GM23338 (cell line): ENCODE measurements around the gene LZTS3. TPM values are rescaled to one million over a fixed set of nuclear protein-coding genes. Genes with fewer than 3 reads are reported as not detected.
"Not testable (repeated sequence)": the region's sequence is repeated elsewhere in the genome, so short reads cannot be mapped to it uniquely, and the experiment has no call there.

ENCODE experiments used
- ATAC-seq: fragments of 200-7000 bp; cut with Tn5 transposase; 3 replicates; pipeline ENCODE4 v1.9.1; 2020
- DNase-seq: peaks from one replicate; pipeline ENCODE4 v3.0.0-alpha.2; 2015; ENCODE audit warnings: low spot score
- H2AFZ ChIP-seq: fragments of 200-600 bp; sonication (generic); 2 replicates; pipeline ENCODE4 v1.8.0; 2016; ENCODE audit warnings: antibody characterized with exemption, mild to moderate bottlenecking, moderate library complexity
- H3F3A ChIP-seq: fragments of 200-600 bp; sonication (generic); replicated peaks from 2 replicates; pipeline ENCODE4 v1.8.0; 2017; ENCODE audit warnings: antibody characterized with exemption, mixed run types, low read depth
- H3K27ac ChIP-seq: fragments of 200-600 bp; sonication (generic); 2 replicates; pipeline ENCODE4 v1.6.1; 2016; ENCODE audit warnings: low read depth
- H3K27me3 ChIP-seq: fragments of 200-600 bp; sonication (generic); 2 replicates; pipeline ENCODE4 v1.8.0; 2016; ENCODE audit warnings: mild to moderate bottlenecking, mixed run types, moderate library complexity; ENCODE audit not compliant: insufficient read depth
- H3K36me3 ChIP-seq: fragments of 200-600 bp; sonication (generic); 2 replicates; pipeline ENCODE4 v1.8.0; 2016; ENCODE audit warnings: mild to moderate bottlenecking; ENCODE audit not compliant: insufficient read depth
- H3K4me1 ChIP-seq: fragments of 200-600 bp; sonication (generic); 2 replicates; pipeline ENCODE4 v1.8.0; 2016; ENCODE audit warnings: mild to moderate bottlenecking, moderate library complexity; ENCODE audit not compliant: insufficient read depth
- H3K4me2 ChIP-seq: fragments of 200-600 bp; sonication (generic); 2 replicates; pipeline ENCODE4 v1.7.1; 2017; ENCODE audit warnings: mixed run types
- H3K4me3 ChIP-seq: fragments of 200-600 bp; sonication (generic); 2 replicates; pipeline ENCODE4 v1.6.1; 2016; ENCODE audit warnings: mixed run types
- H3K79me2 ChIP-seq: fragments of 200-600 bp; sonication (generic); replicated peaks from 2 replicates; pipeline ENCODE4 v1.8.0; 2017; ENCODE audit warnings: mild to moderate bottlenecking; ENCODE audit not compliant: insufficient read depth
- H3K9me2 ChIP-seq: fragments of 200-600 bp; sonication (generic); 2 replicates; pipeline ENCODE4 v1.8.0; 2017; ENCODE audit not compliant: insufficient read depth
- H4K20me1 ChIP-seq: fragments of 200-600 bp; sonication (generic); replicated peaks from 2 replicates; pipeline ENCODE4 v1.8.0; 2017; ENCODE audit warnings: mild to moderate bottlenecking; ENCODE audit not compliant: insufficient read depth
- H3K27ac Mint-ChIP-seq: 2 replicates; pipeline ENCODE4 v1.8.0; 2020; ENCODE audit warnings: inconsistent platforms, mild to moderate bottlenecking, moderate library complexity, mixed read lengths
- H3K27me3 Mint-ChIP-seq: 3 replicates; pipeline ENCODE4 v1.8.0; 2022; ENCODE audit warnings: low read depth, mild to moderate bottlenecking, moderate library complexity, mixed read lengths, inconsistent platforms; ENCODE audit not compliant: insufficient read depth, poor library complexity
- H3K36me3 Mint-ChIP-seq: 3 replicates; pipeline ENCODE4 v1.8.0; 2021; ENCODE audit warnings: low read depth, mild to moderate bottlenecking, inconsistent platforms, moderate library complexity, mixed read lengths
- H3K4me1 Mint-ChIP-seq: 3 replicates; pipeline ENCODE4 v1.8.0; 2020; ENCODE audit warnings: mild to moderate bottlenecking, inconsistent platforms, mixed read lengths
- H3K4me3 Mint-ChIP-seq: 3 replicates; pipeline ENCODE4 v1.8.0; 2021; ENCODE audit warnings: moderate library complexity, mild to moderate bottlenecking, inconsistent platforms, mixed read lengths
- H3K9me3 Mint-ChIP-seq: 3 replicates; pipeline ENCODE4 v1.8.0; 2020; ENCODE audit warnings: moderate library complexity, mild to moderate bottlenecking, inconsistent platforms, mixed read lengths
- CREB1 ChIP-seq: fragments of 250-450 bp; sonication (Bioruptor Pico); IDR thresholded peaks from 2 replicates; pipeline ENCODE4 v1.5.0; 2020; ENCODE audit warnings: low read depth, mild to moderate bottlenecking, moderate library complexity
- JUNB ChIP-seq: IDR thresholded peaks from one replicate; pipeline ENCODE4 v1.6.1; 2016; ENCODE audit warnings: antibody characterized with exemption; ENCODE audit not compliant: unreplicated experiment
- NANOG ChIP-seq: IDR thresholded peaks from 2 replicates; pipeline ENCODE4 v1.6.1; 2016; ENCODE audit warnings: antibody characterized with exemption, borderline replicate concordance
- ZNF331 ChIP-seq: fragments of 250-450 bp; sonication (Bioruptor Pico); IDR thresholded peaks from 2 replicates; pipeline ENCODE4 v1.5.0; 2020; ENCODE audit warnings: low read depth, mild to moderate bottlenecking, moderate library complexity
- polyA plus RNA-seq: library from polyadenylated mRNA; unstranded; fragments of >200 nt; fragmentation: Nextera tagmentation; extraction: Ambion mirVana; gene quantifications from 2 replicates; pipeline ENCODE4 v1.2.1, GENCODE V29; 2016
- total RNA-seq: library from RNA; depleted of rRNA; stranded (reverse); fragments of >200 nt; shearing (Covaris generic); gene quantifications from 2 replicates; pipeline ENCODE4 v1.2.3, GENCODE V29; 2014
- TF ChIP-seq, protein P1 (sequence below): fragments of 250-450 bp; sonication (Bioruptor Pico); IDR thresholded peaks from 2 replicates; pipeline ENCODE4 v1.5.0; 2020; ENCODE audit warnings: mild to moderate bottlenecking, moderate library complexity
- TF ChIP-seq, protein P2 (sequence below): IDR thresholded peaks from 2 replicates; pipeline ENCODE4 v1.6.1; 2016; ENCODE audit warnings: antibody characterized with exemption
- TF ChIP-seq, protein P3 (sequence below): IDR thresholded peaks from one replicate; pipeline ENCODE4 v1.6.1; 2018; ENCODE audit warnings: antibody characterized with exemption; ENCODE audit not compliant: unreplicated experiment

Gene LZTS3
- total and polyA plus RNA-seq, 2 experiments from 2014 or later, result 9.7 to 40.7 TPM

DNA sequence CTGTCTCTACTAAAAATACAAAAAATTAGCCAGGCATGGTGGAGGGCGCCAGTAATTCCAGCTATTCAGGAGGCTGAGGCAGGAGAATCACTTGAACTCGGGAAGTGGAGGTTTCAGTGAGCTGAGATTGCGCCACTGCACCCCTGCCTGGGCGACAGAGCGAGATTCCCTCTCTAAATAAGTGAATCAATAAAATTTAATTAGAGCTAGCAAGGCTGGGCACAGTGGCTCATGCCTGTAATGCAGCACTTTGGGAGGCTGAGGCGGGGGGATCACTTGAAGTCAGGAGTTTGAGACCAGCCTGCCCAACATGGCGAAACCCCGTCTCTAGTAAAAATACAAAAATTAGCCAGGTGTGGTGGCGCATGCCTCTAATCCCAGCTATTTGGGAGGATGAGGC, 14.5 kb upstream of the LZTS3 start:
- H3K27me3 ChIP-seq, H3K27ac Mint-ChIP-seq, H3K4me3 ChIP-seq, H3K4me1 ChIP-seq, H3K79me2 ChIP-seq, DNase-seq, H3K4me3 Mint-ChIP-seq, H3K27ac ChIP-seq, H3K4me2 ChIP-seq, H3F3A ChIP-seq, H3K9me3 Mint-ChIP-seq, H3K36me3 ChIP-seq, H3K9me2 ChIP-seq, ATAC-seq, H2AFZ ChIP-seq, H4K20me1 ChIP-seq: not testable (repeated sequence)
- Mint-ChIP-seq H3K36me3 (peaks cover 39% of the 10 kb centered on the region), H3K4me1 (peaks cover 11% of the 10 kb centered on the region), H3K27me3 (peaks cover 11% of the 10 kb centered on the region)

DNA sequence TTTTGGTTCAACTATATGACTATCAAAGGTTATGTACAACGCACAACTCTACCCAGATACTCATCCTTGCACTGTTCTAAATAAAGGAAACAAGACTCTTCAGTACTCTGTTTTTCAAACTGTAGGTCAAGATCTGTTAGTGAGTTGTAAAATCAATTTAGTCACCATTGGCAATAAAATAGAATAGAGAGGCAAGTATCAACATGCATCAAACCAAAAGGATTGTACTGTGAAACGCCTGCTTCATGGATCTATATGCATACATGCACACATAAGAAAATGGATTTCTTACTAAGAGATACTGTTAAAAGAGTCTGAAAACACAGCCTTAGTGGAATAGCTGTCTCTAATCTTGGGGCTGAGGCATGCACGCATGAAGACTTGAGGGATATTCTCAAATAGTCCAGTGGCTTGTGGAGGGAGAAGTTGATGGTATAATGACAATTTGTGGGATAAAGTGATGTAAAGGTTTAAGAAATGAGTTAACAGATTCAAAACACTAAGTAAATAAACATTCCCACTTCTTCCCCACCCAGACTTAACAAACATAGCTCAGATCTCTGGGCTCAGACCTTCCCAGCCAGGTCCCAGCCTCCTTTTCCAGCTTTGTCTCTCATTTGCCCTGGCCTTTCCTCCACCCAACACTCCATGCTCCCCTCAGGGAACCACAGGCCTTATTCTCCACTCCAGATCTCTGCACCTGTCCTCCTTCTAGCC, 10.7 kb upstream of the LZTS3 start:
- no peak overlapping the region for H3K27ac Mint-ChIP-seq
- no peaks in the 10 kb centered on the region for H3K36me3 ChIP-seq
- no peak overlapping the region for H3K4me3 Mint-ChIP-seq

More for the DNA sequence above, 10.7 kb upstream of the LZTS3 start:
- H3K4me2 ChIP-seq, result no peak overlapping the region
- no peaks in the 10 kb centered on the region for H3K27me3 ChIP-seq
- TF ChIP-seq, protein P1, sequence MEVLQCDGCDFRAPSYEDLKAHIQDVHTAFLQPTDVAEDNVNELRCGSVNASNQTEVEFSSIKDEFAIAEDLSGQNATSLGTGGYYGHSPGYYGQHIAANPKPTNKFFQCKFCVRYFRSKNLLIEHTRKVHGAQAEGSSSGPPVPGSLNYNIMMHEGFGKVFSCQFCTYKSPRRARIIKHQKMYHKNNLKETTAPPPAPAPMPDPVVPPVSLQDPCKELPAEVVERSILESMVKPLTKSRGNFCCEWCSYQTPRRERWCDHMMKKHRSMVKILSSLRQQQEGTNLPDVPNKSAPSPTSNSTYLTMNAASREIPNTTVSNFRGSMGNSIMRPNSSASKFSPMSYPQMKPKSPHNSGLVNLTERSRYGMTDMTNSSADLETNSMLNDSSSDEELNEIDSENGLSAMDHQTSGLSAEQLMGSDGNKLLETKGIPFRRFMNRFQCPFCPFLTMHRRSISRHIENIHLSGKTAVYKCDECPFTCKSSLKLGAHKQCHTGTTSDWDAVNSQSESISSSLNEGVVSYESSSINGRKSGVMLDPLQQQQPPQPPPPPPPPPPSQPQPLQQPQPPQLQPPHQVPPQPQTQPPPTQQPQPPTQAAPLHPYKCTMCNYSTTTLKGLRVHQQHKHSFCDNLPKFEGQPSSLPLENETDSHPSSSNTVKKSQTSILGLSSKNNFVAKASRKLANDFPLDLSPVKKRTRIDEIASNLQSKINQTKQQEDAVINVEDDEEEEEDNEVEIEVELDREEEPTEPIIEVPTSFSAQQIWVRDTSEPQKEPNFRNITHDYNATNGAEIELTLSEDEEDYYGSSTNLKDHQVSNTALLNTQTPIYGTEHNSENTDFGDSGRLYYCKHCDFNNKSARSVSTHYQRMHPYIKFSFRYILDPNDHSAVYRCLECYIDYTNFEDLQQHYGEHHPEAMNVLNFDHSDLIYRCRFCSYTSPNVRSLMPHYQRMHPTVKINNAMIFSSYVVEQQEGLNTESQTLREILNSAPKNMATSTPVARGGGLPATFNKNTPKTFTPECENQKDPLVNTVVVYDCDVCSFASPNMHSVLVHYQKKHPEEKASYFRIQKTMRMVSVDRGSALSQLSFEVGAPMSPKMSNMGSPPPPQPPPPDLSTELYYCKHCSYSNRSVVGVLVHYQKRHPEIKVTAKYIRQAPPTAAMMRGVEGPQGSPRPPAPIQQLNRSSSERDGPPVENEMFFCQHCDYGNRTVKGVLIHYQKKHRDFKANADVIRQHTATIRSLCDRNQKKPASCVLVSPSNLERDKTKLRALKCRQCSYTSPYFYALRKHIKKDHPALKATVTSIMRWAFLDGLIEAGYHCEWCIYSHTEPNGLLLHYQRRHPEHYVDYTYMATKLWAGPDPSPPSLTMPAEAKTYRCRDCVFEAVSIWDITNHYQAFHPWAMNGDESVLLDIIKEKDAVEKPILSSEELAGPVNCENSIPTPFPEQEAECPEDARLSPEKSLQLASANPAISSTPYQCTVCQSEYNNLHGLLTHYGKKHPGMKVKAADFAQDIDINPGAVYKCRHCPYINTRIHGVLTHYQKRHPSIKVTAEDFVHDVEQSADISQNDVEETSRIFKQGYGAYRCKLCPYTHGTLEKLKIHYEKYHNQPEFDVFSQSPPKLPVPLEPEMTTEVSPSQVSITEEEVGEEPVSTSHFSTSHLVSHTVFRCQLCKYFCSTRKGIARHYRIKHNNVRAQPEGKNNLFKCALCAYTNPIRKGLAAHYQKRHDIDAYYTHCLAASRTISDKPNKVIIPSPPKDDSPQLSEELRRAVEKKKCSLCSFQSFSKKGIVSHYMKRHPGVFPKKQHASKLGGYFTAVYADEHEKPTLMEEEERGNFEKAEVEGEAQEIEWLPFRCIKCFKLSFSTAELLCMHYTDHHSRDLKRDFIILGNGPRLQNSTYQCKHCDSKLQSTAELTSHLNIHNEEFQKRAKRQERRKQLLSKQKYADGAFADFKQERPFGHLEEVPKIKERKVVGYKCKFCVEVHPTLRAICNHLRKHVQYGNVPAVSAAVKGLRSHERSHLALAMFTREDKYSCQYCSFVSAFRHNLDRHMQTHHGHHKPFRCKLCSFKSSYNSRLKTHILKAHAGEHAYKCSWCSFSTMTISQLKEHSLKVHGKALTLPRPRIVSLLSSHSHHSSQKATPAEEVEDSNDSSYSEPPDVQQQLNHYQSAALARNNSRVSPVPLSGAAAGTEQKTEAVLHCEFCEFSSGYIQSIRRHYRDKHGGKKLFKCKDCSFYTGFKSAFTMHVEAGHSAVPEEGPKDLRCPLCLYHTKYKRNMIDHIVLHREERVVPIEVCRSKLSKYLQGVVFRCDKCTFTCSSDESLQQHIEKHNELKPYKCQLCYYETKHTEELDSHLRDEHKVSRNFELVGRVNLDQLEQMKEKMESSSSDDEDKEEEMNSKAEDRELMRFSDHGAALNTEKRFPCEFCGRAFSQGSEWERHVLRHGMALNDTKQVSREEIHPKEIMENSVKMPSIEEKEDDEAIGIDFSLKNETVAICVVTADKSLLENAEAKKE (CRISPR knock-in tag), result no peak
- TF ChIP-seq CREB1 (CRISPR knock-in tag), result no peak
- TF ChIP-seq ZNF331 (CRISPR knock-in tag), result no peak
- TF ChIP-seq, protein P2, sequence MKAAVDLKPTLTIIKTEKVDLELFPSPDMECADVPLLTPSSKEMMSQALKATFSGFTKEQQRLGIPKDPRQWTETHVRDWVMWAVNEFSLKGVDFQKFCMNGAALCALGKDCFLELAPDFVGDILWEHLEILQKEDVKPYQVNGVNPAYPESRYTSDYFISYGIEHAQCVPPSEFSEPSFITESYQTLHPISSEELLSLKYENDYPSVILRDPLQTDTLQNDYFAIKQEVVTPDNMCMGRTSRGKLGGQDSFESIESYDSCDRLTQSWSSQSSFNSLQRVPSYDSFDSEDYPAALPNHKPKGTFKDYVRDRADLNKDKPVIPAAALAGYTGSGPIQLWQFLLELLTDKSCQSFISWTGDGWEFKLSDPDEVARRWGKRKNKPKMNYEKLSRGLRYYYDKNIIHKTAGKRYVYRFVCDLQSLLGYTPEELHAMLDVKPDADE, result no peak
- no peak for TF ChIP-seq NANOG
- TF ChIP-seq, protein P3, sequence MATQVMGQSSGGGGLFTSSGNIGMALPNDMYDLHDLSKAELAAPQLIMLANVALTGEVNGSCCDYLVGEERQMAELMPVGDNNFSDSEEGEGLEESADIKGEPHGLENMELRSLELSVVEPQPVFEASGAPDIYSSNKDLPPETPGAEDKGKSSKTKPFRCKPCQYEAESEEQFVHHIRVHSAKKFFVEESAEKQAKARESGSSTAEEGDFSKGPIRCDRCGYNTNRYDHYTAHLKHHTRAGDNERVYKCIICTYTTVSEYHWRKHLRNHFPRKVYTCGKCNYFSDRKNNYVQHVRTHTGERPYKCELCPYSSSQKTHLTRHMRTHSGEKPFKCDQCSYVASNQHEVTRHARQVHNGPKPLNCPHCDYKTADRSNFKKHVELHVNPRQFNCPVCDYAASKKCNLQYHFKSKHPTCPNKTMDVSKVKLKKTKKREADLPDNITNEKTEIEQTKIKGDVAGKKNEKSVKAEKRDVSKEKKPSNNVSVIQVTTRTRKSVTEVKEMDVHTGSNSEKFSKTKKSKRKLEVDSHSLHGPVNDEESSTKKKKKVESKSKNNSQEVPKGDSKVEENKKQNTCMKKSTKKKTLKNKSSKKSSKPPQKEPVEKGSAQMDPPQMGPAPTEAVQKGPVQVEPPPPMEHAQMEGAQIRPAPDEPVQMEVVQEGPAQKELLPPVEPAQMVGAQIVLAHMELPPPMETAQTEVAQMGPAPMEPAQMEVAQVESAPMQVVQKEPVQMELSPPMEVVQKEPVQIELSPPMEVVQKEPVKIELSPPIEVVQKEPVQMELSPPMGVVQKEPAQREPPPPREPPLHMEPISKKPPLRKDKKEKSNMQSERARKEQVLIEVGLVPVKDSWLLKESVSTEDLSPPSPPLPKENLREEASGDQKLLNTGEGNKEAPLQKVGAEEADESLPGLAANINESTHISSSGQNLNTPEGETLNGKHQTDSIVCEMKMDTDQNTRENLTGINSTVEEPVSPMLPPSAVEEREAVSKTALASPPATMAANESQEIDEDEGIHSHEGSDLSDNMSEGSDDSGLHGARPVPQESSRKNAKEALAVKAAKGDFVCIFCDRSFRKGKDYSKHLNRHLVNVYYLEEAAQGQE, result no peak
- TF ChIP-seq JUNB, result no peak
- no peak overlapping the region for H2AFZ ChIP-seq
- 0 out of 2 replicates have a peak, but pooled peaks cover 1% of the 10 kb centered on the region for H4K20me1 ChIP-seq
- no peaks in the 10 kb centered on the region for H3K9me2 ChIP-seq
- ATAC-seq, result no peak
- Mint-ChIP-seq H3K36me3 (peaks cover 4% of the 10 kb centered on the region; the same call in 1 of the 3 replicates), H3K9me3 (no peaks in the 10 kb centered on the region), H3K4me1 (no peaks in the 10 kb centered on the region), H3K27me3 (peaks cover 2% of the 10 kb centered on the region)
- H3K4me1 ChIP-seq, result no peaks in the 10 kb centered on the region
- no peak overlapping the region for H3K27ac ChIP-seq
- H3K79me2 ChIP-seq, result no peaks in the 10 kb centered on the region
- no peaks in the 10 kb centered on the region for H3F3A ChIP-seq
- DNase-seq, result no peak
- H3K4me3 ChIP-seq, result no peak overlapping the region
